HEK293 (cell line): ENCODE measurements around the gene LILRA5.

Source experiments
- BCL11A ChIP-seq: fragments of 450-650 bp; formaldehyde crosslinking; IDR thresholded peaks from 2 replicates; pipeline ENCODE4 v1.5.1; 2016; ENCODE audit warnings: low read depth, missing biosample characterization, missing genetic modification characterization
- ZFP41 ChIP-seq: fragments of 450-650 bp; formaldehyde crosslinking; IDR thresholded peaks from 2 replicates; pipeline ENCODE4 v1.5.1; 2016; ENCODE audit warnings: missing biosample characterization, missing genetic modification characterization, borderline replicate concordance
- ZNF433 ChIP-seq: fragments of 450-650 bp; formaldehyde crosslinking; IDR thresholded peaks from 2 replicates; pipeline ENCODE4 v1.5.1; 2016; ENCODE audit warnings: missing biosample characterization, missing genetic modification characterization, low read depth
- ZNF529 ChIP-seq: fragments of 450-650 bp; formaldehyde crosslinking; IDR thresholded peaks from 2 replicates; pipeline ENCODE4 v1.5.1; 2017; ENCODE audit warnings: missing genetic modification characterization, missing biosample characterization; ENCODE audit not compliant: insufficient replicate concordance
- TF ChIP-seq, protein P1 (sequence below): fragments of 450-650 bp; formaldehyde crosslinking; IDR thresholded peaks from 2 replicates; pipeline ENCODE4 v1.5.1; 2016; ENCODE audit warnings: missing biosample characterization, missing genetic modification characterization
- TF ChIP-seq, protein P2 (sequence below): fragments of 450-650 bp; formaldehyde crosslinking; IDR thresholded peaks from 2 replicates; pipeline ENCODE4 v1.5.1; 2016; ENCODE audit warnings: missing biosample characterization, missing genetic modification characterization
- TF ChIP-seq, protein P3 (sequence below): fragments of 450-650 bp; formaldehyde crosslinking; IDR thresholded peaks from 2 replicates; pipeline ENCODE4 v1.5.1; 2016; ENCODE audit warnings: missing biosample characterization, missing genetic modification characterization, low read depth

DNA sequence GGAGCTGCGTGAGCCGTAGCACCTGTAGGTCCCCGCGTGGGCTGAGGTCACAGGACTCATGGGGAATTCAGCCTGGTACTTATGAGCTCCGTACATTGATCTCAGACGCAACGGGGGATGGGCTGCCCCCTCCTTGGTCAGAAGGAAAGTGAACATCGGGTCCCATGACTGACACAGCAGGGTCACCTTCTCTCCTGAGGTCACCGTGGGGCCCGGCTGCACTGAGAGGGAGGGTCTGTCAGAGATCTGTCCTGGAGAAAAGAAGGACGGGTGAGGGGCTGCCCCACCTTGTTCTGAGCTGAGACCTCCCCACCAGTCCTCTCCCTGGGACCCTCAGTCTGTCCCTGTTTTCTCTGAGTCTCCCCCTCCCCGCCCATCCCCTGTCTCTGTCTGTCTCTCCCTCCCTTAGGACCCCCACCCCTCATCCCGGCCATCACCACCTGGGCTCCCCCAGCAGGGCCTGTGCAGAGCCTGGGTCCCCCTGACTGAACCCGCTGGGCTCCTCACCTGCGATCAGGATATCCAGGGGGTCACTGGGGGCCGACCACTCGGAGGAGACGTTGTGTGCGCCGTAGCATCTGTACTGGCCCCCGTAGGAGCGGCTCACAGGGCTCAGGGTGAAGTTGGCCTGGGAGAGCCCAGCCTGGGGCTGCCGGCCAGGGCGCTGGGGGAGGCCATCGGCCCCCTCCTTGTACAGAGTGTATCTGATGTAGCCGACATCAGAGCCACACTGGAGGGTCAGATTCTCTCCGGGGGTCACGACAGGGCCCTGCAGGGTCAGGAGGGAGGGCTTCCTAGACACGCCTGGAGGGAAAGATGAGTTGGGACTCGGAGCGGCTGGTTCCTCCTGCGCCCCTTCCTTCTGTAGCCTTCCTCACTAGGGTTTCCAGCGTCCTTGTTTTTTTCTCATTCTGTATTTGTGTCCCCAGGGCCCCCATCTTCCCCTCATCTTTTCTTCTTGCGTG, 24.2 kb upstream of the LILRA5 start:
- TF ChIP-seq, protein P1, sequence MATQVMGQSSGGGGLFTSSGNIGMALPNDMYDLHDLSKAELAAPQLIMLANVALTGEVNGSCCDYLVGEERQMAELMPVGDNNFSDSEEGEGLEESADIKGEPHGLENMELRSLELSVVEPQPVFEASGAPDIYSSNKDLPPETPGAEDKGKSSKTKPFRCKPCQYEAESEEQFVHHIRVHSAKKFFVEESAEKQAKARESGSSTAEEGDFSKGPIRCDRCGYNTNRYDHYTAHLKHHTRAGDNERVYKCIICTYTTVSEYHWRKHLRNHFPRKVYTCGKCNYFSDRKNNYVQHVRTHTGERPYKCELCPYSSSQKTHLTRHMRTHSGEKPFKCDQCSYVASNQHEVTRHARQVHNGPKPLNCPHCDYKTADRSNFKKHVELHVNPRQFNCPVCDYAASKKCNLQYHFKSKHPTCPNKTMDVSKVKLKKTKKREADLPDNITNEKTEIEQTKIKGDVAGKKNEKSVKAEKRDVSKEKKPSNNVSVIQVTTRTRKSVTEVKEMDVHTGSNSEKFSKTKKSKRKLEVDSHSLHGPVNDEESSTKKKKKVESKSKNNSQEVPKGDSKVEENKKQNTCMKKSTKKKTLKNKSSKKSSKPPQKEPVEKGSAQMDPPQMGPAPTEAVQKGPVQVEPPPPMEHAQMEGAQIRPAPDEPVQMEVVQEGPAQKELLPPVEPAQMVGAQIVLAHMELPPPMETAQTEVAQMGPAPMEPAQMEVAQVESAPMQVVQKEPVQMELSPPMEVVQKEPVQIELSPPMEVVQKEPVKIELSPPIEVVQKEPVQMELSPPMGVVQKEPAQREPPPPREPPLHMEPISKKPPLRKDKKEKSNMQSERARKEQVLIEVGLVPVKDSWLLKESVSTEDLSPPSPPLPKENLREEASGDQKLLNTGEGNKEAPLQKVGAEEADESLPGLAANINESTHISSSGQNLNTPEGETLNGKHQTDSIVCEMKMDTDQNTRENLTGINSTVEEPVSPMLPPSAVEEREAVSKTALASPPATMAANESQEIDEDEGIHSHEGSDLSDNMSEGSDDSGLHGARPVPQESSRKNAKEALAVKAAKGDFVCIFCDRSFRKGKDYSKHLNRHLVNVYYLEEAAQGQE = no peak
- TF ChIP-seq, protein P2, sequence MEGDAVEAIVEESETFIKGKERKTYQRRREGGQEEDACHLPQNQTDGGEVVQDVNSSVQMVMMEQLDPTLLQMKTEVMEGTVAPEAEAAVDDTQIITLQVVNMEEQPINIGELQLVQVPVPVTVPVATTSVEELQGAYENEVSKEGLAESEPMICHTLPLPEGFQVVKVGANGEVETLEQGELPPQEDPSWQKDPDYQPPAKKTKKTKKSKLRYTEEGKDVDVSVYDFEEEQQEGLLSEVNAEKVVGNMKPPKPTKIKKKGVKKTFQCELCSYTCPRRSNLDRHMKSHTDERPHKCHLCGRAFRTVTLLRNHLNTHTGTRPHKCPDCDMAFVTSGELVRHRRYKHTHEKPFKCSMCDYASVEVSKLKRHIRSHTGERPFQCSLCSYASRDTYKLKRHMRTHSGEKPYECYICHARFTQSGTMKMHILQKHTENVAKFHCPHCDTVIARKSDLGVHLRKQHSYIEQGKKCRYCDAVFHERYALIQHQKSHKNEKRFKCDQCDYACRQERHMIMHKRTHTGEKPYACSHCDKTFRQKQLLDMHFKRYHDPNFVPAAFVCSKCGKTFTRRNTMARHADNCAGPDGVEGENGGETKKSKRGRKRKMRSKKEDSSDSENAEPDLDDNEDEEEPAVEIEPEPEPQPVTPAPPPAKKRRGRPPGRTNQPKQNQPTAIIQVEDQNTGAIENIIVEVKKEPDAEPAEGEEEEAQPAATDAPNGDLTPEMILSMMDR (tag by site-specific recombination) = no peak
- no peak for TF ChIP-seq ZNF529 (tag by site-specific recombination)
- TF ChIP-seq, protein P3, sequence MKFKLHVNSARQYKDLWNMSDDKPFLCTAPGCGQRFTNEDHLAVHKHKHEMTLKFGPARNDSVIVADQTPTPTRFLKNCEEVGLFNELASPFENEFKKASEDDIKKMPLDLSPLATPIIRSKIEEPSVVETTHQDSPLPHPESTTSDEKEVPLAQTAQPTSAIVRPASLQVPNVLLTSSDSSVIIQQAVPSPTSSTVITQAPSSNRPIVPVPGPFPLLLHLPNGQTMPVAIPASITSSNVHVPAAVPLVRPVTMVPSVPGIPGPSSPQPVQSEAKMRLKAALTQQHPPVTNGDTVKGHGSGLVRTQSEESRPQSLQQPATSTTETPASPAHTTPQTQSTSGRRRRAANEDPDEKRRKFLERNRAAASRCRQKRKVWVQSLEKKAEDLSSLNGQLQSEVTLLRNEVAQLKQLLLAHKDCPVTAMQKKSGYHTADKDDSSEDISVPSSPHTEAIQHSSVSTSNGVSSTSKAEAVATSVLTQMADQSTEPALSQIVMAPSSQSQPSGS (tag by site-specific recombination) = no peak
- TF ChIP-seq BCL11A (tag by site-specific recombination) = no peak
- TF ChIP-seq ZFP41 (tag by site-specific recombination) = no peak
- TF ChIP-seq ZNF433 (tag by site-specific recombination) = no peak
